T-cell (primary cell): ENCODE results near the gene FTO. TPM values are rescaled to one million over a fixed set of nuclear protein-coding genes. Genes with fewer than 3 reads are reported as not detected.

Experiments
- ATAC-seq, 4 experiments: fragments of 200-7000 bp in 3 of 4; fragments of 150-1000 bp in 1 of 4; cut with Tn5 transposase; replicated peaks in 1 of 4; 1 replicate in 3 of 4; 2 replicates in 1 of 4; pipeline ENCODE4 v1.10.0; 2021; ENCODE audit warnings: moderate library complexity in 3 of 4, mild to moderate bottlenecking in 2 of 4, moderate number of reproducible peaks in 1 of 4
- CTCF ChIA-PET, 2 donors: fragments of 300-600 bp; sonication (Branson Sonifier 250); formaldehyde crosslinking; loops; one replicate each; lab custom pipeline; 2022; ENCODE audit warnings: antibody characterized with exemption in 2 of 2; lab: Charles Lee
- POLR2A ChIA-PET, 2 donors: fragments of 300-600 bp; sonication (Branson Sonifier 250); formaldehyde crosslinking; loops; one replicate each; lab custom pipeline; 2022; ENCODE audit warnings: antibody characterized with exemption in 2 of 2; lab: Charles Lee
- DNase-seq, 35 experiments: peaks; one replicate each; pipeline versions ENCODE4 v3.0.0 to v3.0.0-alpha.2; 2013 to 2023
- H3K27ac ChIP-seq: one replicate; pipeline ENCODE4 v1.5.1; 2013; ENCODE audit warnings: low read length
- H3K27me3 ChIP-seq, 2 experiments: replicated peaks in 1 of 2; 1 replicate in 1 of 2; 2 replicates in 1 of 2; pipeline versions ENCODE4 v1.6.1 to v1.7.0; 2013; ENCODE audit warnings: low read length in 1 of 2, mixed read lengths in 1 of 2; ENCODE audit not compliant: control insufficient read depth in 2 of 2, insufficient read depth in 2 of 2; ENCODE audit errors: extremely low read depth in 1 of 2
- H3K36me3 ChIP-seq, 2 donors: 1 replicate in 1 of 2; 2 replicates in 1 of 2; pipeline versions ENCODE4 v1.6.1 to v1.7.0; 2013; ENCODE audit warnings: low read length in 1 of 2; ENCODE audit not compliant: control insufficient read depth in 2 of 2, insufficient read depth in 1 of 2; ENCODE audit errors: extremely low read depth in 1 of 2
- H3K4me1 ChIP-seq, 2 experiments: 1 replicate in 1 of 2; 2 replicates in 1 of 2; pipeline versions ENCODE4 v1.6.1 to v1.7.0; 2013; ENCODE audit warnings: low read length in 2 of 2, mixed read lengths in 1 of 2; ENCODE audit not compliant: insufficient read depth in 2 of 2, control insufficient read depth in 1 of 2; ENCODE audit errors: extremely low read depth in 1 of 2
- H3K4me3 ChIP-seq, 2 donors: 1 replicate in 1 of 2; 2 replicates in 1 of 2; pipeline versions ENCODE4 v1.5.1 to v1.7.0; 2013; ENCODE audit warnings: mild to moderate bottlenecking in 2 of 2, low read length in 1 of 2, moderate library complexity in 1 of 2; ENCODE audit not compliant: control insufficient read depth in 1 of 2; ENCODE audit errors: extremely low read depth in 1 of 2
- H3K9me3 ChIP-seq: 2 replicates; pipeline ENCODE4 v1.7.0; 2013
- H3K27ac Mint-ChIP-seq, 2 donors: one replicate each; pipeline ENCODE4 v1.8.0; 2020 to 2021; ENCODE audit warnings: mild to moderate bottlenecking in 2 of 2, mixed read lengths in 2 of 2
- H3K27me3 Mint-ChIP-seq, 2 donors: one replicate each; pipeline ENCODE4 v1.8.0; 2021 to 2022; ENCODE audit warnings: mixed read lengths in 2 of 2
- H3K36me3 Mint-ChIP-seq: one replicate; pipeline ENCODE4 v1.8.0; 2021; ENCODE audit warnings: mixed read lengths
- H3K4me1 Mint-ChIP-seq, 3 donors: one replicate each; pipeline ENCODE4 v1.8.0; 2020 to 2022; ENCODE audit warnings: mixed read lengths in 3 of 3, mild to moderate bottlenecking in 1 of 3
- H3K4me3 Mint-ChIP-seq, 3 donors: one replicate each; pipeline ENCODE4 v1.8.0; 2020 to 2022; ENCODE audit warnings: mild to moderate bottlenecking in 3 of 3, mixed read lengths in 3 of 3, moderate library complexity in 3 of 3
- H3K9me3 Mint-ChIP-seq, 3 donors: one replicate each; pipeline ENCODE4 v1.8.0; 2020 to 2022; ENCODE audit warnings: mixed read lengths in 3 of 3
- WGBS: methylation state at CpG from one replicate; pipeline ENCODE4 v1.1.5; 2013; ENCODE audit warnings: missing lambda C conversion rate; ENCODE audit not compliant: insufficient coverage; 5-methylcytosine and 5-hydroxymethylcytosine counted together
- total RNA-seq, 35 experiments: library from RNA in 6 of 35; stranded (reverse) in 6 of 35; fragments of 120-200 nt in 1 of 35; gene quantifications; one replicate each; pipeline versions ENCODE4 v1.2.1 to v1.2.4 and lab custom pipeline; 2013 to 2026

FTO gene
- total RNA-seq, 5 donors from 2014 or later (not counting 1 experiment from before 2014, with no cell fraction given): 44.7 to 69.0 (median 46.0) TPM

DNA sequence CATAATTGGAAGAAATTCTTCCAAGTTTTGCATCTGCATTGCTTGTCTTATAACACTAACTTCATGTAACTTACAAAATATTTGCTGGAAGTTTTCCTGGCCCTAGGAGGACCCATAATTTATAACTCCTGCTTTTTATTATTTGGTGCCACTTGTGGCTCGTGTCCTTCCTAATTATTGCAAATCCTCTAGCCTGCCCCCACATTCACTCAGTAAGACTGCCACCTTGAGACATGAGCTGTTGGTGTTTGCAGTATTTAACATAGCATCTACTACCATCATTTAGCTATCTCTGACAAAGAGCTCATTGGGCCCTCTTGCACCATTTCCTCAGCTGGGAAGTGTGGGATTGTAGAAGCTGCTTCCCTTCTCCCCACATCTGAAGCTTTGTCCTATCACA lies 49.5 kb downstream of the FTO start:
- Histone ChIP-seq H3K9me3 (no peaks in the 10 kb centered on the region), H3K27ac (no peak overlapping the region), H3K36me3 (no peaks in the 10 kb centered on the region), H3K4me1 (no peaks in the 10 kb centered on the region), H3K4me3 (no peak overlapping the region), H3K27me3 (no peaks in the 10 kb centered on the region)
- Mint-ChIP-seq H3K27me3 (no peaks in the 10 kb centered on the region), H3K27ac (no peak overlapping the region), H3K4me3 (no peak overlapping the region), H3K9me3 (peaks cover 0 to 1% (median 0%) of the 10 kb centered on the region in 3 donors), H3K4me1 (peaks cover 18 to 26% (median 24%) of the 10 kb centered on the region in 3 donors), H3K36me3 (peaks cover 1% of the 10 kb centered on the region)
- no CpG with 5 or more reads among the region's 1 CpG for WGBS
- DNase-seq (no peak), ATAC-seq (no peak)
- ChIA-PET CTCF (interaction anchor here in 1 of 2 donors (0.7 to 1.0 kb wide), 3 partner anchors 10 to 121 kb away, joined by 3 to 5 read pairs (median 4); no protein-coding TSS in a partner anchor), POLR2A (no interaction called here)

DNA sequence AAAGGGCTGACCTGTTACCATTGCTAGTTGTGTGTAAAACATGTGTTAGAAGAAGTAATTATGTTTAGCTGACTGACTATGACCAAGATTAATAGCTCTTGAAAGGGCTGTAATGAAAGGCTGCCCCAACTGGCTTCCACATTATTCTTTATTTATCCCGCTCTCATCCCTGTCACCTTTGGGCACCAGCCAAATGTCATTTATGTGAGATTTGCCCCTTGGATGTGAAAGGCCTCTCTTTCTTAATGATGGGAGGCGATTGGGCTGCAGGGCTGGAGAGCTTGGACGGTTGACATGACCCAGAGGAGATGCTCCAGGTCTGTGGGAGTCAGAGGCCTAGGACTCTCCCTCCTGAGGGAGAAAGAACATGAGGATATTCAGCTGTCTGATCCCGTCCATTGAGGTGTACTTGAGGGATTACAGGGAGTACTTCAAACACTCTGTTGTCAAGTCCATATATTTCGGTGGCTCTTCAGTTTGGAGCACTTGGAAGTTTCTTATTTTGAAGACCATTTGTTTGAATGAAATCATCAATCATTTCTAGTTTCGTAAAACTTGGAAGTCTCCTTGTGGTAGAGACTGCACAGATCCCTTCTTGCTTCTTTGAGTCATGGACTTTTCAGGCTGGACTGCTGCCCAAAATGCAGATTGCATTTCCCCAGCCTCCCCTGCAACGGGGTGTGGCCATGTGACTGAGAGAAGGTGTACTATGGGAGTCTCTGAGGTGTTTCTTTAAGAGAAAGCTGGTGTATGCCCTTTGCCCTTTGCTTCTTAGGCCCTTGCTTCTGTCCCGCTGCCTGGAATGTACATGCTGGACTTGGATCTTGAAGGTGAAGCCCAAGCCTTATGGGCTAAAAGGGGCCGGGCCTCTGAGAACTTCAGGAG lies 51.3 kb downstream of the FTO start:
- ChIA-PET CTCF (interaction anchor here in 1 of 2 donors (0.9 kb wide), 1 partner anchor 11 kb away, joined by 5 read pairs; no protein-coding TSS in a partner anchor), POLR2A (no interaction called here)
- no peak overlapping the region for H3K27ac ChIP-seq
- peaks cover 12% of the 10 kb centered on the region for H3K36me3 Mint-ChIP-seq
- peaks cover 0 to 7% (median 0%) of the 10 kb centered on the region in 3 donors for H3K9me3 Mint-ChIP-seq
- H3K4me3 ChIP-seq: no peak overlapping the region
- H3K27ac Mint-ChIP-seq: no peak overlapping the region
- H3K9me3 ChIP-seq: no peaks in the 10 kb centered on the region
- no peaks in the 10 kb centered on the region for H3K27me3 ChIP-seq
- H3K4me3 Mint-ChIP-seq: no peak overlapping the region
- ATAC-seq (no peak), DNase-seq (no peak)
- H3K27me3 Mint-ChIP-seq: no peaks in the 10 kb centered on the region
- WGBS: 88% methylated on average over 7 of the region's 9 CpGs
- H3K4me1 Mint-ChIP-seq: peaks cover 24 to 27% (median 24%) of the 10 kb centered on the region in 3 donors
- no peaks in the 10 kb centered on the region for H3K4me1 ChIP-seq
- no peaks in the 10 kb centered on the region for H3K36me3 ChIP-seq

DNA sequence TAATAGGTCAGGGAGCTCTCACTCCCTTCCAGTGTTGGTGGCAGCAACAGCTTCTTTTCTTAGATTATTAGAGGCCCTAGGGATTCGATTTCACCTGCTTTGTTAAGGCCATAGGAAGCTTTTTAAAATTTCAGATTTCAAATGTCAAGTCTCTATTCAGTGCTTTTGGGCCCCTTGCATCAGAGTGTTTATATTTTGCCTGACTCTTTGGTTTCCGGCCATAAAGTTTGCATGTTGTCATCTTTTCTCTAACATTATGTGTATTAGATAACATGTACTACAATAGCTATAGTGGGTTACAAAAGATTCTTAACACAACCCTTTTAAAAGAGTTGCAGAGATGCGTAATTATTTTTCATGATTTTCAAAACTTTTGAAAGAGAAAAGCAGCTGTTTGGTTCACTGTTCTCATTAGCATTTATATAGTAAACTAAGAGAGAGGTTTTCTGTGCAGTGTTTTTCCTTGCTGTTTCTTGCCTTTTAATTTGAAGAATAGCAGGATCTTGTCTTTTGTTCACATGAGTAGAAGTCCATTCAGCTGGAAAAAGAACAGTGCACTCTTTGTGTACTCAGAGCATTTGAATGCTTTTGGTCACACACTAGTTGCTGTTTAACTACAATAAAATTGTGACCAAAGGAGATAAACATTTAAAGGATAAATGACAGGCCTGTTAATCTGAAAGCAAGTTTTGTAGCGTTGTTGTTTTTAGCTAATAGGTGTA lies 52.5 kb downstream of the FTO start:
- no peak overlapping the region for H3K4me3 Mint-ChIP-seq
- H3K4me1 Mint-ChIP-seq: peaks cover 26% of the 10 kb centered on the region in 3 donors

DNA sequence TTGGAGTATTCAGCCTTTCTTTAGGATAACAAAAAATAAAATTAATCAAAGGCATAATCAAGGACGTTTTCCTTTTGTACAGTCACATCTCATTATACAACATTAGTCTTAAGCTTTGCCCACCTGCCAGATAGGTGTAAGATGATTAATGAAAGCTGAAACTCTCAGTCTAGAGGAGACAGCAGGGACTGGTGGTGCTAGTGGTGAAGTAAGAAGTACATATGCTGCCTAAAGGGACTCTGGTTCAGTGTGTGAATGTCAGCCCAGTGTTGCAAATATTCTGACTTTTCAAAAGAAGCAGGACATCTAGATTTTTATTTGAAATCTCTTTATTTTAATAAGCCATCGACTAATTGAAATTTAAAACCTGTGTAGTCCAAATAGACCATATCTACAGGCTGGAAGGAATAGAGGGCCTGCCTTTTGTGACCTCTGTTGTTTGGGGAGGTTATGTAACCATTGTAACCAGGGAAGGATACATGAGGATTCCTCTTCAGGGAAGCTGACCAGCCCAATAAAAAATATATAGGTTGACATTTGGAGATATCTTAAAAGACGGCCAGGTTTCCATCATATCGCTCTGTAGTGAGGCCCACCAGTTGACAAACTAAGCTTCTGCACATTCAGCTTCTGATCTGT lies 54.1 kb downstream of the FTO start:
- CTCF ChIA-PET: no interaction called here
- peaks cover 0 to 7% (median 0%) of the 10 kb centered on the region in 3 donors for H3K9me3 Mint-ChIP-seq
- WGBS: no CpG with 5 or more reads among the region's 4 CpGs
- Histone ChIP-seq H3K4me1 (no peaks in the 10 kb centered on the region), H3K27me3 (no peaks in the 10 kb centered on the region), H3K27ac (no peak overlapping the region), H3K4me3 (no peak overlapping the region), H3K9me3 (no peaks in the 10 kb centered on the region), H3K36me3 (no peaks in the 10 kb centered on the region)
- ATAC-seq: no peak
- POLR2A ChIA-PET: no interaction called here
- no peaks in the 10 kb centered on the region for H3K27me3 Mint-ChIP-seq
- no peak overlapping the region for H3K4me3 Mint-ChIP-seq
- H3K36me3 Mint-ChIP-seq: peaks cover 12% of the 10 kb centered on the region
- peaks cover 28 to 32% (median 30%) of the 10 kb centered on the region in 3 donors for H3K4me1 Mint-ChIP-seq
- DNase-seq: no peak
- no peak overlapping the region for H3K27ac Mint-ChIP-seq

More for the DNA sequence above, 52.5 kb downstream of the FTO start:
- H3K27me3 ChIP-seq: no peaks in the 10 kb centered on the region
- 63% methylated on average over 2 of the region's 4 CpGs for WGBS
- H3K36me3 ChIP-seq: no peaks in the 10 kb centered on the region
- no peaks in the 10 kb centered on the region for H3K4me1 ChIP-seq
- ChIA-PET CTCF (no interaction called here), POLR2A (no interaction called here)
- Mint-ChIP-seq H3K9me3 (peaks cover 0 to 7% (median 0%) of the 10 kb centered on the region in 3 donors), H3K27me3 (no peaks in the 10 kb centered on the region), H3K36me3 (peaks cover 12% of the 10 kb centered on the region), H3K27ac (no peak overlapping the region)
- ATAC-seq: no peak
- H3K9me3 ChIP-seq: no peaks in the 10 kb centered on the region
- no peak overlapping the region for H3K4me3 ChIP-seq
- no peak overlapping the region for H3K27ac ChIP-seq
- DNase-seq: no peak

DNA sequence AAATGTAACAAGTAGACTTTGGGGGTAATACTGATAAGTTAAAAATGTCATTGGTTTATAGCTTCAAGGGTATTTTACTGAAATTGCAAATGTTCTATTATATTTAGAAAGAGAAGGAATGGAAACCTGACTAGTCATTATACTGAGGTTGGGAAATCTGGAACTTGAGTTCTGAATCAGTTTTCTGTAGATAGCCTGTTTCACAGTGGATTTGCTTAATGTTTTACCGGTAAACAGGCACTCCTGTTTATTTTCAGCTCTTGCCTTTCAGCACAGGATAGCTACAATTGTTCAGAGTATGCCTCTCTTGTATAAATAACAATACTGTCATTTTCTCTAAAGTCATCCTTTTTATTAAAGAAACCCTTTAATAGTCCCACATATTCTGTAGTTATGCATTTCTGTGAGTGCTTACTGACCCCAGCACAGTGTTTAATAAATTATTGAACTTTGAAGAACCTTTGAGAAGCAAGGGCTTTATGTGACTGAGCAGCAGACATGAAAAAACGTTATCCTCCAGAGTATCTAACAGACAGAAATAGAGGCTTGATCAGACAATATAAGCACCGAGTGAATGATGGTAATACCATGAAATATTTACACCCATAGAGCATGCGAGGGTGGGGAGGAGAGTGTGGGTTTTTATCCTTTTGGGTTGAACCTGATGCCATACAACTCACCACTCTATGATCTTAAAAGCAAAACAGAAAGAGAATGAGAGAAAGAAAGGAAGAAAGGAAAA lies 58.2 kb downstream of the FTO start:
- ATAC-seq (no peak), DNase-seq (no peak)
- Mint-ChIP-seq H3K36me3 (peaks cover 15% of the 10 kb centered on the region), H3K4me1 (peaks cover 30 to 39% (median 39%) of the 10 kb centered on the region in 3 donors), H3K4me3 (no peak overlapping the region), H3K27ac (no peak overlapping the region), H3K9me3 (peaks cover 0 to 7% (median 0%) of the 10 kb centered on the region in 3 donors), H3K27me3 (no peaks in the 10 kb centered on the region)
- peaks cover 0 to 3% of the 10 kb centered on the region in 2 experiments for H3K4me1 ChIP-seq
- POLR2A ChIA-PET: no interaction called here
- no peaks in the 10 kb centered on the region for H3K9me3 ChIP-seq
- no peak overlapping the region for H3K27ac ChIP-seq
- H3K36me3 ChIP-seq: no peaks in the 10 kb centered on the region
- WGBS: no CpG with 5 or more reads among the region's 4 CpGs
- H3K4me3 ChIP-seq: no peak overlapping the region
- CTCF ChIA-PET: interaction anchor here in 1 of 2 donors (0.7 kb wide), 1 partner anchor 130 kb away, joined by 3 read pairs; no protein-coding TSS in a partner anchor
- H3K27me3 ChIP-seq: no peaks in the 10 kb centered on the region
